Measurements from ENCODE around the gene NEURL3.
"Not testable (repeated sequence)": the region's sequence is repeated elsewhere in the genome, so short reads cannot be mapped to it uniquely, and the experiment has no call there.

Gene NEURL3

GRCh38 chr2:96506016-96506906 lies 1.1 kb upstream of the NEURL3 start:
- no peak for DNase-seq

GRCh38 chr2:96503637-96504243 lies 1.4 kb downstream of the NEURL3 start:
- DNase-seq = no peak

DNA sequence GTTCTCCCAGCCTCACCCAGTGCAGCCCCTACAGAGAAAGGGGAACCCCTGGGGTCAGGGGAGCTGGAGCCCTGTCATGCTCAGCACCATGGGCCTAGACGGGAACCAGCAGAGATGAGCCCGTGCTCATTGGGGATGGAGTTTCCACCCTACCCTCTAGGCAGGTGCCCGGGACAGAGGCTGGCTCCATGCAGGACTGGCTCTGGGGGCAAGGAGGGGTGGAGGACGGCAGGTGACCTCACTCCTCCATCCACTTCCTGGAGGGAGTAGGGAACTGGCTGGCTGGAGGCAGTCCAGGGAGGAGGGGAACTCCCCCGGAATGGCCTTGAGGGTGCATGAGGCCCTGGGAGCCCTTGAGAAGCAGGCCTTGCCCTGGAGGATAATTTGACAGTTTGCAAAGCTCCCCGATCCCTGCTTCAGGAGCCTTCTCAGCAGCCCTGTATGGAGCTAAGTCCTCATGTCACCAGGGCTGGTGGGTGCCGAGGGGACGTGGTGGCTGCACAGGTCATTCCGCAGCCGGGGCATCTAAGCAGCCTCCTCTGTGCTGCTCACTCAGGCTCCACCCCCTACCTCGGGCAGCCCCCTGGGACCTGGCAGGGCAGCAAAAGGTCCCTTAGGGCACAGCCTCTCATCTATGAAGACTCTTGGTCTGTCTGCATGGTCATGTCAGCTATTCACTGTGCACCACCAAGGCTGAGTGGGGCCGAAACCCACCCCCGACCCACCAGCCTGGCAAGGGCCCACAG lies 2.1 kb downstream of the NEURL3 start:
- no peak for DNase-seq

DNA sequence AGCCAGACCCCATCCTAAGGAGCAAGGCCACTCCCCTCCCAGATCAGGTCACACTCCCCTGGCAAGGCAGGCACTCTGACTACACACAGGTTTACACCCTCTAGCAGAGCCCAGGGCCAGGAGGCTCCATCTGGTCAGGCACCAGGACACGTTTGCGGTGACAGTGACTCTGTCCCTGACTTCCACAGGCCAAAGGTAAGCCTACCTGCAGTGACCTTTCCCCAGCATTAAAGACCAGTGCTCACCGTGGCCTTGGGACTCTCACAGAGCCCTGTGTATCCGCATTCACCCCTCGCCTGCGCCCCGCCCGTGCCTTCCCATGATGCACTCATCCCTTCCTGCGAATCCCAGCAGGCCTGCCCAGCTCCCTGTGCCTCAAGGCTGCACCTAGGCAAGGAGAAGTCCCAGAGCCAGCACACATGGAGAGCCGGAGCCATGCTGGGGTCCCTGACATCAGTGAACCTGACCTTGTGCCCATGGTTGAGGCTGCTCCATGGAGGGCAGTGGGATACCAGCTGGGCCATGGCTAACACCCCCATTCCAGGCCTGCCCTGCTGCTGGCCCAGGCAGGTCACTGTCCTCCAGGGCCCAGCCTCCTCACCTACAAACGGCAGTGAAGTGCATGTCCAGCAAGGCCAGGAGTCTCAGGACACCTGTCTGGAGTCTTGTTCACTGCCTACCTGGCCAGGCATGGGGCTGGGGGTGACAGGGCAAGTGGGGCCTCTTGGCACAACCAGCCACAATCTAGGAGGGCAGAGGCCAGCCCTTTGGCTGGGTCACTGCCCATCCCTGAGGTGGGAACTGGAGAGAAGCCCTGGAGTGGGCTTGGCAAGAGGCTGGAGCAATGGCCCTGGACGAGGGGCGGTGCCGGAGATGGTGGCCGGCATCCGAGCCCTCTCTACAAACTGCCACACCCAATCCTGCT lies 3.0 kb downstream of the NEURL3 start:
- DNase-seq = no peak

DNA sequence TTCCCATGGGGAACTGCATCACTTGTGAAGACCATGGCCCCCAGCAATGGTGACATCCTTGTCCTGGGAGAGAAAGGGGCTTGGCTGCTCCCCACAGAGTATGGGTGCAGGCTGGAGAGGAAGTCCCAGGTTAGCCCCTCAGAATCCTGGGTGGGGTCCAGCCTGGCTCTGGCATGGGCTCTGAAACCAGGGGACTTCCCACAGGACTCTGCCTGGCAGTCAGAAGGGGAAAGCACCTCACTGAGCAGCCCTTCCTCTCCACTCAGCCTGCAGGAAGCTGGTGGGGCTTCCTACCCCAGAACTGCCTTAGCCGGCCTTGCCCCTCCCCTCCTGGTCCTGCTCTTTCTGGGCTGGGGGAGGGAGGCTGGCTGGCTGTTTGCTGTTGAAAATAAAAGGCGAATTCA lies 3.7 kb downstream of the NEURL3 start:
- DNase-seq = no peak

- DNase-seq = no peak
These were observed 4.6 kb downstream of the NEURL3 start for GRCh38 chr2:96500385-96501066.

DNA sequence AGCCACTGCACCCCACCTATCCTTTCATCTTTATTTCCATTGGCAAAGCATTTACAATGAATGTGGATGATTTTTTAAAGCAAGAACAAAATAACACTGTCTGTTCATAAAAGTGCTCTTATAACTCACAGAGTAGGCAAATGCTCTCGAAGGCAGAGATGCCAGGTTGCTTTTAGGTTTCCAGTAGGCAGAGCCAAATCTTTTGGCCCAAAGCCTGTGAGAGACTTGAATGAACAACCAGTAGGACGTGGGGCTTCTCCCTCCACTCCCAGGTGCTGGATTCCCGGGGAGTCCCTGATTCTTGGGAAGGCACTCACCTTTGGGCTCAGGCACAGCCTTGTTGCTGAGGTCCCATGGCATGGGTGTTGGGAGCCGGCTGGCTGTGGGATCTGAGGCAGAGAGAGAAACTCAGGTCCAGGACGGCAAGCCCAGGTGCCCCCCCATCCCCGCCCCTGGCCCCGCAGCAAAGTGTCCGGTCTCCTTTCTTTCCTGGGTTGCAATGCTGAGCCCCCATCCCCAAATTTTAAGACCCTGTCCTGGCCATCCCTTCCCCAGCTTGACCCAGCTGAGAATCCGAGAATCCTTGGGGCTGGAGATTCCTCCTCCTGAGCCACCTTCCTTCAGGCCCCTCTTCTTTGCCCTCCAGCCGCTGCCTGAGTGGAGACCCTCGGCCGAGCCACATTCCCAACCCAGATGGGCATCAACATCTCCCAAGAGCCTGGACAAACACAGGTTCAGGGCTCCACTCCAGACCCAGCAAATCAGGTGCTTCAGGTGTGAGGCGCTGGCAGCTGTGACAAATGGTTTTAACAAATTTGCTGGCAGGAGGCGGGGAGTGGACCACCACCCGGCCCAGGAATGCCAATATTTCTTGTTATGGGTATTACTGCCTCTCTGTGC lies 5.8 kb downstream of the NEURL3 start:
- DNase-seq = no peak

- not testable (repeated sequence) for DNase-seq
These were observed 6.5 kb downstream of the NEURL3 start for GRCh38 chr2:96498611-96499010.

- DNase-seq = no peak
These were observed 7.1 kb downstream of the NEURL3 start for GRCh38 chr2:96498021-96498431.

DNA sequence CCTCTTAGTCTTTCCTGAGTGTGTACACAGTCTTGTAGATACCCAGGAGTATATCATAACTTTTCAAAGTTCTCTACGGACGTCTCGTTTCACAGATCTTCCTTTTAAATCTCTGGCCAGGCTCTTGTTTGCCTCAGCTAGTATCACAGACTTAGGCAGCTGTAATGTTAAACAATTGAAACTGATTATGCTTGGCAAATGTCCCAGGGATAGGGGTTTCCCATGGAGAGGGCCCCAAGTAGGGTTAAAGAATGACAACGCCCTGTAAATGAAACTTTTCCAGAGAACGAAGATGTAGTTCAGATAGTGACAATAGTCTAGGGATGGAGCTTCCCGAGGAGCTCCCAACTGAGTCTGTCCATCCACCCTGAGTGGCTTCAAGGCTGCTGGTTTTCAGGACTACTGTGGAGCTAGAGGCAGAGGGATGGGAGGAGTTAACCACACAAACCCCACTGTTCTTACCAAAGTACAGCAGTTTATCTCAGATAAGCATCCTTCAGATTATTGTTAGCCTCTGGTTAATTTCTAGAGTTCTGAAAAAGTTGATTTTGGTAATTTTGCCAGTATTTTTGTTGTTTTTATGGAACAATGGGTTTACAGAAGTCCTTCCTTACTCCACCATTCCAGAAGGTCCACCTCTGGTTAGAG lies 9.1 kb downstream of the NEURL3 start:
- DNase-seq = no peak

DNA sequence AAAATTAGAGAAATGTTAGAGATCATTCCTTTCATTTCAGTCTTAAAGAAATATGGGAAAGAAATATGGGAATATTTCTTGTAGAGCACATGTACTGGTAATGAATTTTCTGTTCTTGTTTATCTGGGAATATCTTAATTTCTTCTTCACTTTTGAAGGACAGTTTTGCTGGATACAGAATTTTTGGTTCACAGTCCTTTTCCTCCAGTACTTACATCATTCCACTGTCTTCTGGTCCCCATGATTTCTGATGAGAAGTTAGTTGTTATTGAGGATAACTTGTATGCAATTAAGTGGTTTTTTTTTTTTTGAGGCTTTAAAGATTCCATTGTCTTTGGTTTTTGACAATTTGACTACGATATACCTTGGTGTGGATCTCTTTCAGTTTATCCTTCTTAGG lies 11.0 kb downstream of the NEURL3 start:
- DNase-seq = no peak

GRCh38 chr2:96493072-96493471 lies 12.1 kb downstream of the NEURL3 start:
- DNase-seq = no peak

GRCh38 chr2:96491860-96492497 lies 13.2 kb downstream of the NEURL3 start:
- DNase-seq = no peak

- no peak for DNase-seq
These were observed 15.5 kb downstream of the NEURL3 start for GRCh38 chr2:96489663-96490062.

DNA sequence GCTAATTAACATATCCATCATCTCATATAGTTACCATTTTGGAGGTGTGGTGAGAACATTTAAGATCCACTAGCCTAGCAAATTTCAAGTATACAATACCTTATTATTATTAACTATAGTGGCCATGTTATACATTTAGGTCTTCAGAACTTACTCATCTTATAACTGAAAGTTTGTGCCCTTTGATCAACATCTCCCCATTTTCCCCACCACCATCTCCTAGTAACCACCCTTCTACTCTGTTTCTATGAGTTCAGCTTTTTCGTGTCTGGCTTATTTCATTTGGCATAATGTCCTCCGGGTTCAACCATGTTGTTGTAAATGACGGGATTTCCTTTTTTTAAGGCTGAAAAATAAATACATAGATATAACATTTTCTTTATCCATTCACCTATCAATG lies 15.9 kb downstream of the NEURL3 start:
- DNase-seq = no peak

- no peak for DNase-seq
These were observed 18.5 kb downstream of the NEURL3 start for GRCh38 chr2:96486696-96487095.

GRCh38 chr2:96485751-96486651 lies 19.2 kb downstream of the NEURL3 start:
- peak; percentile 38 for DNase-seq

GRCh38 chr2:96485350-96485749 lies 19.8 kb downstream of the NEURL3 start:
- DNase-seq = no peak

DNA sequence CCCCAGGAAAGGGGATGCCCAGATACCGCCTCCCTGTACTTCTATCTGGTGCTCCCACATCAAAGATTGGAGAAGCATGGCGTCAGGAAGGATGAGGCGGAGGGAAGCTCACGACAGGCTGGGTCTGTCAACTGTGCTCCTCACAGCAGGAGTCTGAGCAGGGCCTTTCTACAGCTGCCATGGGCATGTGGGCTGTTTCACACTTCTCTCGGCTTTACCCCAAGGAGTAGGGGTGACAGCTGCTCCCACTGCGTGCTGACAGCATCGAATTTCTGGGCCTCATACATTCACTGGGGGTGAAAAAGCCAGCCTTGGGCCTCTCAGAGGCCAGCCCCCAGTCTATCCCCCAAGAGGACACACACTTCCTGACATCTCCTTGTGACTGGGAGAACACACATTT lies 21.1 kb downstream of the NEURL3 start:
- no peak for DNase-seq

Measured in KG1 (cell line).